Measurements from ENCODE around the gene TBC1D17.

- no peak for TF ChIP-seq CTCF (conservative IDR thresholded peaks at IDR 0.05 in 1 of 2, IDR thresholded peaks at IDR 0.05 in 1 of 2; ENCODE audit: extremely low read depth in 1 of 2, insufficient read depth in 1 of 2, low read depth in 1 of 2, low read length in 2 of 2)
- no peak for TF ChIP-seq EZH2 (IDR thresholded peaks at IDR 0.05; ENCODE audit: borderline replicate concordance, low read length)
Measured at GRCh38 chr19:49892716-49893115, 15.2 kb downstream of the TBC1D17 start.
